Natural killer cell (primary cell): Measurements from ENCODE around the gene FAM241B. TPM values are rescaled to one million over a fixed set of nuclear protein-coding genes. Genes with fewer than 3 reads are reported as not detected.

ENCODE experiments used
- ATAC-seq, 3 donors: fragments of 150-1000 bp in 2 of 3; fragments of 200-7000 bp in 1 of 3; cut with Tn5 transposase; 1 replicate in 1 of 3; 2 replicates in 2 of 3; pipeline ENCODE4 v1.10.0; 2021; ENCODE audit warnings: mild to moderate bottlenecking in 2 of 3, moderate library complexity in 2 of 3
- DNase-seq, 2 donors: peaks; one replicate each; pipeline versions ENCODE4 v3.0.0 to v3.0.0-alpha.2; 2013 to 2021; ENCODE audit warnings: mixed read lengths in 1 of 2
- H3K27ac ChIP-seq: one replicate; pipeline ENCODE4 v1.5.1; 2013; ENCODE audit warnings: mild to moderate bottlenecking, low read length
- H3K27me3 ChIP-seq: one replicate; pipeline ENCODE4 v1.6.1; 2013; ENCODE audit warnings: low read length; ENCODE audit not compliant: control insufficient read depth, insufficient read depth
- H3K36me3 ChIP-seq: one replicate; pipeline ENCODE4 v1.6.1; 2013; ENCODE audit warnings: low read length; ENCODE audit not compliant: control insufficient read depth, insufficient read depth
- H3K4me1 ChIP-seq: one replicate; pipeline ENCODE4 v1.6.1; 2013; ENCODE audit warnings: low read length; ENCODE audit not compliant: control insufficient read depth, insufficient read depth
- H3K4me3 ChIP-seq: one replicate; pipeline ENCODE4 v1.5.1; 2013; ENCODE audit warnings: low read length
- H3K9me3 ChIP-seq: one replicate; pipeline ENCODE4 v1.6.1; 2013; ENCODE audit warnings: low read length; ENCODE audit not compliant: control insufficient read depth, insufficient read depth
- H3K27ac Mint-ChIP-seq, 2 donors: one replicate each; pipeline ENCODE4 v1.8.0; 2022; ENCODE audit warnings: mild to moderate bottlenecking in 2 of 2, mixed read lengths in 2 of 2, moderate library complexity in 1 of 2
- H3K27me3 Mint-ChIP-seq, 2 donors: one replicate each; pipeline ENCODE4 v1.8.0; 2022; ENCODE audit warnings: low read depth in 2 of 2, mixed read lengths in 2 of 2
- H3K36me3 Mint-ChIP-seq: one replicate; pipeline ENCODE4 v1.8.0; 2022; ENCODE audit warnings: mixed read lengths
- H3K4me1 Mint-ChIP-seq, 2 donors: one replicate each; pipeline ENCODE4 v1.8.0; 2022; ENCODE audit warnings: mixed read lengths in 2 of 2
- H3K4me3 Mint-ChIP-seq: one replicate; pipeline ENCODE4 v1.8.0; 2022; ENCODE audit warnings: mild to moderate bottlenecking, moderate library complexity, mixed read lengths
- H3K9me3 Mint-ChIP-seq, 2 donors: one replicate each; pipeline ENCODE4 v1.8.0; 2022; ENCODE audit warnings: mixed read lengths in 2 of 2
- CTCF ChIP-seq: fragments of 200-600 bp; IDR thresholded peaks from one replicate; pipeline ENCODE4 v1.8.0; 2022; ENCODE audit warnings: antibody characterized with exemption
- WGBS: methylation state at CpG from one replicate; pipeline ENCODE4 v1.1.7; 2013; ENCODE audit warnings: missing lambda C conversion rate; ENCODE audit not compliant: insufficient coverage; 5-methylcytosine and 5-hydroxymethylcytosine counted together
- intact Hi-C: fragments of 100-400 bp; cut with micrococcal nuclease; formaldehyde crosslinking; loops from one replicate; pipeline ENCODE4 v1.14.2; 2022
- total RNA-seq, 4 donors: library from RNA; stranded (reverse); fragments of 120-200 nt in 1 of 4; gene quantifications; one replicate each; pipeline versions ENCODE4 v1.2.3 to v1.2.4, GENCODE V29; 2013 to 2022

Gene FAM241B
- total RNA-seq, 3 donors from 2014 or later (not counting 1 experiment from before 2014, with no cell fraction given): 1.1 to 1.3 TPM; not detected in 1

- Histone ChIP-seq H3K27ac (no peak overlapping the region), H3K4me1 (no peaks in the 10 kb centered on the region), H3K27me3 (no peaks in the 10 kb centered on the region), H3K9me3 (no peaks in the 10 kb centered on the region), H3K36me3 (no peaks in the 10 kb centered on the region), H3K4me3 (no peak overlapping the region)
- Mint-ChIP-seq H3K27ac (no peak overlapping the region), H3K4me1 (no peaks in the 10 kb centered on the region), H3K27me3 (peaks cover 18 to 23% of the 10 kb centered on the region in 2 donors), H3K9me3 (no peaks in the 10 kb centered on the region), H3K4me3 (no peak overlapping the region), H3K36me3 (no peaks in the 10 kb centered on the region)
- TF ChIP-seq CTCF: no peak
- no peak for DNase-seq
- 96% methylated on average over 2 of the region's 4 CpGs for WGBS
- intact Hi-C loops: no loop called here
- ATAC-seq: no peak
Measured at GRCh38 chr10:69676301-69676700, 46.3 kb downstream of the FAM241B start.

GRCh38 chr10:69677985-69678654, 48.1 kb downstream of the FAM241B start:
- 86% methylated on average over 20 of the region's 20 CpGs for WGBS
- Mint-ChIP-seq H3K4me3 (no peak overlapping the region), H3K36me3 (no peaks in the 10 kb centered on the region), H3K27ac (no peak overlapping the region), H3K27me3 (peaks cover 22 to 37% of the 10 kb centered on the region in 2 donors), H3K4me1 (no peaks in the 10 kb centered on the region), H3K9me3 (no peaks in the 10 kb centered on the region)
- no peak overlapping the region for H3K4me3 ChIP-seq
- no peaks in the 10 kb centered on the region for H3K9me3 ChIP-seq
- intact Hi-C loops: no loop called here
- no peak overlapping the region for H3K27ac ChIP-seq
- ATAC-seq (no peak), DNase-seq (no peak)
- H3K4me1 ChIP-seq: no peaks in the 10 kb centered on the region
- no peaks in the 10 kb centered on the region for H3K36me3 ChIP-seq
- no peak for TF ChIP-seq CTCF
- no peaks in the 10 kb centered on the region for H3K27me3 ChIP-seq

- no peaks in the 10 kb centered on the region for H3K27me3 ChIP-seq
- no peaks in the 10 kb centered on the region for H3K9me3 ChIP-seq
- no peaks in the 10 kb centered on the region for H3K4me1 Mint-ChIP-seq
- H3K36me3 ChIP-seq: no peaks in the 10 kb centered on the region
- H3K27me3 Mint-ChIP-seq: peaks cover 22 to 45% of the 10 kb centered on the region in 2 donors
- H3K27ac Mint-ChIP-seq: no peak overlapping the region
- no peaks in the 10 kb centered on the region for H3K4me1 ChIP-seq
- DNase-seq: no peak
- no peaks in the 10 kb centered on the region for H3K9me3 Mint-ChIP-seq
- no peak overlapping the region for H3K27ac ChIP-seq
- intact Hi-C loops: no loop called here
- H3K36me3 Mint-ChIP-seq: no peaks in the 10 kb centered on the region
- TF ChIP-seq CTCF: no peak
- whole genome bisulfite sequencing: 84% methylated on average over 9 of the region's 9 CpGs
- H3K4me3 Mint-ChIP-seq: no peak overlapping the region
- ATAC-seq: no peak
- H3K4me3 ChIP-seq: no peak overlapping the region
Measured at GRCh38 chr10:69679736-69680135, 49.7 kb downstream of the FAM241B start.

GRCh38 chr10:69680610-69681009, 50.6 kb downstream of the FAM241B start:
- Mint-ChIP-seq H3K36me3 (no peaks in the 10 kb centered on the region), H3K27ac (no peak overlapping the region), H3K9me3 (no peaks in the 10 kb centered on the region), H3K4me1 (no peaks in the 10 kb centered on the region), H3K27me3 (peaks cover 24 to 47% of the 10 kb centered on the region in 2 donors), H3K4me3 (no peak overlapping the region)
- intact Hi-C loops: no loop called here
- no peaks in the 10 kb centered on the region for H3K36me3 ChIP-seq
- DNase-seq (no peak), ATAC-seq (no peak)
- H3K27ac ChIP-seq: no peak overlapping the region
- 66% methylated on average over 4 of the region's 4 CpGs for WGBS
- no peak for TF ChIP-seq CTCF
- H3K4me3 ChIP-seq: no peak overlapping the region
- no peaks in the 10 kb centered on the region for H3K4me1 ChIP-seq
- no peaks in the 10 kb centered on the region for H3K9me3 ChIP-seq
- no peaks in the 10 kb centered on the region for H3K27me3 ChIP-seq
